HG02970 (cell line): ENCODE data around the gene HNRNPUL1.
A peak's percentile ranks its signal among the peaks of the same experiment; 100 is the strongest.

ENCODE experiments used
- ATAC-seq: cut with Tn5 transposase; IDR thresholded peaks from one replicate; pipeline ENCODE4 v1.9.1; 2021; ENCODE audit warnings: mild to moderate bottlenecking, moderate library complexity, moderate number of reproducible peaks; ENCODE audit not compliant: unreplicated experiment, low FRiP score

The HNRNPUL1 gene

DNA sequence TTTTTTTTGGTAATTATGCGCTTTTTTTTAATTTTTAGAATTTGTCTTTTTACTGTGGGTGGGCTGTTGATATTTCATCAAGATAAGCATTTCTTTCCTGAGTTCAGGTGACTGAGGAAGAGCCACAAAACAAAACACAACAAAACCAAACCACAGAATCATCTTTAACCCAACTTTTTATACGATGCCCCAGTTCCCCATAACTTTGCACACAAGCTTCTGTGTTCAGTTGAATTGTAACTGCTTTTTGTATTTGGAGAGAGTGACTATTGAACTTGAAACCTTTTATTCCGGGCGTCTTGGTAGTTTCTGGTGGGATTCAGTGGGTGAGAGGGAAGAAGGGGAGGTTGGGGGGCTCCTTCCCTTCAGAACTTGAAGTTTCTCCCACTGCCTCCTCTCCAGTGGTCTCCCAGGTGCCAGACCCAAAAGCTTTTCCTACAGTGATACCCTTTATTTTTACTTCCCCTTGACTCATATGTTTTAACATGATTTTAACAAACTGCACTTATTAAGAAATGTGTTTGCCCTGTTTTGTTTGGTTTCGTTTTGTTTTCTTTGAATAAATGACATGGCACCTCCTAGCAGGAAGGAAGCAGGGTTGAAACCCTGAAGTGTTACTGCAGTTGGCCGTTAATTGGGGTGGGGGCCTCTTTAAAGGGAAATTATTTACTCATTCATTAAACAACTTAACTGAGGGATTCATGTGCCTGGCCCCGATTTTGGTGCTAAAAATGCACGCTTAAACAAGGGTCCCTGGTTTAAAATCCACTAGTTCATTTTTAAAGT lies 43.1 kb downstream of the HNRNPUL1 start:
- ATAC-seq = no peak

DNA sequence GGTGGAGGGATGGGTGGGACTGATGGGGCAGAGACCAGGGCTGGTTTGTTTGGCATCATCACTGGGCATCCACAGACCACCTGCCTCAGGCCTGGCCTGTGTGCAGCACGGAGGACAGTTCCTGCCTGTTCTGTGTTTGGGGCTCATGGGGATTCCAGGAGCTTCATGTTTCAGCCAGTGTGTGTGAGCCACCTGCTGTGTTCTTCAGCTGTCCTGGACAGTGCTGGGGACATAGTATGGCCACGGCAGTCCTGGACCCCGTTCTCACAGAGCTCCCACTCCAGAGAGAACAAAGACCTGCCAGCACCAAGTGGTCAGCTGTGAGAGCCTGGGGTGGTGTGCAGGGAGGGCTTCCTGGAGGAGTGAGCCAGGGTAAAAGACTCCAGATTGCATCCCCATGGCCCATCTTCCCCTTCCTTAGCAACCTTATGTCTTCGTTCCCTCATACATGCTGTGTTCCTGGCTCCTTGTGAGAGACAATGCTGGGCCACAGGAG lies 43.8 kb downstream of the HNRNPUL1 start:
- no peak for ATAC-seq

DNA sequence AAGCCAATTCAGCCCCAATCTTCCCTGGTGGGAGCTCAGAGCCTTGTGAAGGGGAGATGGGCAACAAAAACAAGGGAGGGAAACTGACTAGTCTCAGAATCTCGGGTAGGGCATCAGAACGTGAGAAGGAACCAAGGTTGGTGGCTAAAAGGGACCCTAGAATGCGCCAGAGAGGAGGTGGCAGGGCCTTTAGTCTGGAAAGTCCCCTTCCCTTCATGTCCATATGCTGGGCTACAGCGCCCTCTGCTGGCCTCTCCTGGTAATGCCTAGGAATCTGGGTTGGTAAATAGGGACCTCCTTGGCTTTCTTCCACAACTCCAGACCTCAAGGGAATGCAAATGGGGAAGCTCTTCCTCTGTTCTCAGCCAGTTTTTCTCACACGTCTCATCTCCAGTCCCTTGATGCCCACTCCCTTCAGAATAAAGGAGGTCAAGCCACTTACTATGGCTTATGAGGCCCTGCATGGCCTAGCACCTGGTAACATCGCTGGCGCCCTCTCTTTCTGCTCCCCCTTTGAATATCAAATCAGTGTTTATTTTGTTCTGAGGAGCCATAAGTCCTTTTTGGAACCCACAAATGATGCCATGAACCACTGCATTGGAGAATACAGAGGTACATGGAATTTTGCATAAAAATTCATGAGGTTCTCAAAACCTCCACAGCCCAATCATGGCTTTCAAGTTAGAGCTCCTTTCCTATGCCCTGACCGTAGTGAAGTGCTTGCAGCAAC lies 44.4 kb downstream of the HNRNPUL1 start:
- ATAC-seq = no peak

DNA sequence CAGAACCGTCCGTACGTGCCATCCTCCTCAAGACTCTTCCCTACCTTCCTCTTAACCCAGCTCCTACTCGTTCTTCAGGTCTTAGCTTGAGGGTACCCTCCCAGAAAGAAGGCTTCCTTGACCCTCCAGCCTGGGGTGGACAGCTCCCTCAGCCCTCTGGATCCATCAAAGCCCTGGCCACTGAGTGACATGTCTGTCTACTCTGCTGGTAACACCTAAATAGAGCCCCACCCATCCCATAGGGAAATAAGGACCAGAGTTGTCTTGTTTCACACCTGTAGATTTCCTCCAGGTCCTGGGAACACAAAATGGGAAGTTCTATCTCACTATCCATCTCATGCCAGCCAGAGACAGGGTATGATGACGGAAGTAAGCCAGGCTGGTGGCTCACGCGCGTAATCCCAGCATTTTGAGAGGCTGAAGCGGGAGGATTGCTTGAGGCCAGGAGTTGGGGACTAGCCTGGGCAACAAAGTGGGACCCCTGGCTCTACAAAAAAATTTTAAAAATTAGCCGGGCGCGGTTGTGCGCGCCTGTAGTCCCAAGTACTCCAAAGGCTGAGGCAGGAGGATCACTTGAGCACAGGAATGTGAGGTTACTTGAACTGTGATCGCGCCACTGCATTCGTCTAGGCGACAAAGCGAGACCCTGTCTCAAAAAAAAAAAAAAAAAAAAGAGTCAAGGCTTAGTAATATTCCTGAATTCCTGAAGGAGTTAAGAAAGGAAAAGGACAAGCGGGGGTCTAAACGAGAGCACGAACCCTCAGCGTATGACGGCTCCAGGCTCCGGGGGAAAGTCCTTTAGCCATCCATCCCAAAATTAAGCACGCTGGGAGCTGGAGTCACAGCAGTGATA lies 45.2 kb downstream of the HNRNPUL1 start:
- peak; percentile 11 for ATAC-seq

DNA sequence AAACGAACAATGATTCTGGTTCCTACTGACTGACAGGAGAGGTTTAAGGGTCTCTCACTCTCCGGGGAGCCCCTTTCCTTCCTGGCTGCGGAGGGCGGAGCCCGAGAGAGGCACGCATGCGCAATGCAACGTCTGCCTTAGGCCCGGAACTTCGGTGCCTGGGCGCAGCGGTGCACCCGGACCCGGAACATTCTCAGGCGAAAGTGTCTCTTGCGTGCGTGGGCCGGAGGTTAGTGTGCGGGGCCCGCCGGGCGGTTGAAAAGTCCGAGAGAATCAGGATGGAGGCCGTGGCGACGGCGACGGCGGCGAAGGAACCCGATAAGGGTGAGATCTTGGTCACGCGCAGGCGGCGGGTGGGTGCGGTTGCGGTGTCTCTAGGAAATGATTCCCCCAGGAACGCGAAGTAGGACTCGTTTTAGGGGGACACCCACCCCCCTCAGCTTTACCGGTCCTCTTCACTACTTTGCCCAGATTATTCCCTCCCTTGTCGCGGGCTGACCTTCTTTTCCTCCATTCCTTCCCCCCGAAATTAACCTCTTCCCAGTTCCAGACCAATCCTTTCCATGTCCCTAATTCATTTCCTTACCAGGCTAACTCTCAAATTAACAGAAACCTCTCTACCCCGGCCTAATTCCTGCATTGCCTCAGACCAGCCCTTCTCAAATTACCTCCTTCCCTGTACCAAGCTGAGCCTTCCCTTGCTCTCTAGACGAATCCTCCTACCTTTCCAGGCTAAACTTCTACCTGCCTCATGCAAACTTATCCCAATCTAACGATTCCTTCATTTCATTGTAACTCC lies 46.1 kb downstream of the HNRNPUL1 start, which contains the start of gene CCDC97:
Gene CCDC97, plus strand, starts transcription at position 140 of the 799 bp plus-strand sequence. Its CDS starts 139 bp downstream, at position 279.
- ATAC-seq = peak; percentile 79

DNA sequence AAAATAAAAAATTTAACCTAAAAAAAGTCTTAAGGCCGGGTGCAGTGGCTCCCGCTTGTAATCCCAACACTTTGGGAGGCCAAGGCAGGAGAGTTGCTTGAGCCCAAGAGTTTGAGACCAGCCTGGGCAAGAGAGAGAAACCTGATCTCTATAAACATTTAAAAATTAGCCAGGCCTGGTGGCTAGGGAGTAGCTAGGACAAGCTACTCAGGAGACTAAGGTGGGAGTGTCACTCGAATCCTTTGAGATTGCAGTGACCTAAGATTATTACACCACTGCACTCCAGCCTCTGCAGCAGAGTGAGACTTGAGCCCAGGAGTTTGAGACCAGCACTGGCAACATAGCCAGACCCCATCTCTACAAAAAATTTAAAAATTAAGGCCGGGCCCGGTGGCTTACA lies 46.9 kb downstream of the HNRNPUL1 start:
- ATAC-seq = no peak

DNA sequence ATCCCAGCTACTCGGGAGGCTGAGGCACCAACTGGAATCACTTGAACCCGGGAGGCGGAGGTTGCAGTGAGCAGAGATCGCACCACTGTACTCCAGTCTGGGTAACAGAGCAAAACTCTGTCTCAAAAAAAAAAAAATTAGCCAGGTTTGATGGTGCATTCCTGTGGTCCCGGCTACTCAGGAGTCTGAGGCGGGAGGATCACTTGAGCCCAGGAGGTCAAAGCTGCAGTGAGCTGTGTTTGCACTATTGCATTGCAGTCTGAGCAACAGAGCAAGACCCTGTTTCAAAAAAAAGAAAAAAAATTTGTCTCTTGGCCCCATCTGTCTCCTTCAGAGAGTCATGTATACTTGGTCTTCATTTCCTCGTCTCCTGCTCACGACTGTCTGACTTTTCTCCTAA lies 47.4 kb downstream of the HNRNPUL1 start:
- ATAC-seq = no peak

DNA sequence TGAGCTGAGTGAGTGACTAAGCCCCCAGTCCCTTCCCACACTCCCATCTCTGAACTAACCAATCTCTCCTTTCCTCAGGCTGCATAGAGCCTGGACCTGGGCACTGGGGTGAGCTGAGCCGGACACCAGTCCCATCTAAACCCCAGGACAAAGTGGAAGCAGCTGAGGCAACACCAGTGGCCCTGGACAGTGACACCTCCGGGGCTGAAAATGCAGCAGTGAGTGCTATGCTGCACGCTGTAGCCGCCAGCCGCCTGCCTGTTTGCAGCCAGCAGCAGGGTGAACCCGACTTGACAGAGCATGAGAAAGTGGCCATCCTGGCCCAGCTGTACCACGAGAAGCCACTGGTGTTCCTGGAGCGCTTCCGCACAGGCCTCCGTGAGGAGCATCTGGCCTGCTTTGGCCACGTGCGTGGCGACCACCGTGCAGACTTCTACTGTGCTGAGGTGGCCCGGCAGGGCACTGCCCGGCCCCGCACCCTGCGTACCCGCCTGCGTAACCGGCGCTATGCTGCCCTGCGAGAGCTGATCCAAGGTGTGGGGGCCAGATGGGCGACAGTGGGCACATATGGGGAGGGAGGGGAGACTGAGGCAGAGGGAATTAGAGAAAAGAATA lies 52.2 kb downstream of the HNRNPUL1 start:
- ATAC-seq = no peak

DNA sequence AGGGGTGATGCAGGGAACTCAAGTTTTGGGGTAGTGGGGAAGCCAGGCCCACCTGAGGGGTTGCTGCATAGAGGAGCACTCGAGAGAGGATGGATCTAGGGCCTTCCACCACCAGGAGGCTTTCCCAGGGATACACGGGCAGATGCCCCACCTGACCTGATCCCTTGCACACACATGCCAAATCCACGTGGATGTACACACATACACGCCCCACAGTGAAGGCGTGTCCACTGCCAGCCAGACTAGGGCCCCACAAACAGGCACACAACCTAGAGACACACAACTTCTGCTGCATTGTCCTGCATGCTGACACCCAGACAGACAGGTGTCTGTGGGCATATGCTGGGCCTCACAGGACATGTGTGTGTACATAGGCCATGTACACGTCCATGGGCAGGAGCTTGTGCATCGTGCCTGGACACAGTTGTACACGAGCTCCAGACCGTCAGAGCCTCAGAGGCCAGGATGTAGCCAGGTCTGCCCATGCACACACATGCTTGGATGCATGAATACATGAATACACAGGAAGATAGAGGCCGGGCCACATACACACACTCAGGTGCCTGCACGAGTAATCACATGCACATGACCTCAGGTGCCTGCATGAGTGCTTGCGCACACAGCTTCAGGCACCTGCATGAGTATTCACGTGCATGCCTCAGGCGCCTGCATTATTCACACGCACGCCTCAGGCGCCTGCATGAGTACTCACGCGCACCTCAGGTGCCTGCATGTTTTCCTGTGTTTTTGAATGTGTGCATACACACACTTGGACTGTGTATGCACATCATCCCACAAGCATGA lies 54.7 kb downstream of the HNRNPUL1 start:
- ATAC-seq = no peak

DNA sequence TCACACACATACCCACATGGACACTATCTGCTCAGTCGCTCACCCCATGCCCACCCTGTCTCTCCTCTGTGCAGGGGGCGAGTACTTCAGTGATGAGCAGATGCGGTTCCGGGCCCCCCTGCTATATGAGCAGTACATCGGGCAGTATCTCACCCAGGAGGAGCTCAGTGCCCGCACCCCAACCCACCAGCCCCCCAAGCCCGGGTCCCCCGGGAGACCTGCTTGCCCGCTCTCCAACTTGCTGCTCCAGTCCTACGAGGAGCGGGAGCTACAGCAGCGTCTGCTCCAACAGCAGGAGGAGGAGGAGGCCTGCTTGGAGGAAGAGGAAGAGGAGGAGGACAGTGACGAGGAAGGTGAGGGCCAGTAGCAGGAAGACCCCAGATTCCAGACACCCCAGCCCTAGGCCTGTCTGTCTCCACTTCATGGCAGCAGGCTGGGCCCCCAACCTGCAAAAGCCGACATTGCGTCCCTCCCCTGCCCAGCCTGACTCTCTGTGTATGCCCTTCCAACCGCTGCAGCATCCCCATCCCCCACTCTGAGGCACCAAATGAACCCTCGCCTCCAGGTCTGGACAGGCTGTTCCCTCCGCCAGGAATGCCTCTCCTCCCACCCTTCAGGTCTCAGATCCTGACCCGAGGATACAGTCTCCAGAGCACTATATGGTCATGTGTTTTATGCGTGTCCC lies 55.5 kb downstream of the HNRNPUL1 start:
- no peak for ATAC-seq

DNA sequence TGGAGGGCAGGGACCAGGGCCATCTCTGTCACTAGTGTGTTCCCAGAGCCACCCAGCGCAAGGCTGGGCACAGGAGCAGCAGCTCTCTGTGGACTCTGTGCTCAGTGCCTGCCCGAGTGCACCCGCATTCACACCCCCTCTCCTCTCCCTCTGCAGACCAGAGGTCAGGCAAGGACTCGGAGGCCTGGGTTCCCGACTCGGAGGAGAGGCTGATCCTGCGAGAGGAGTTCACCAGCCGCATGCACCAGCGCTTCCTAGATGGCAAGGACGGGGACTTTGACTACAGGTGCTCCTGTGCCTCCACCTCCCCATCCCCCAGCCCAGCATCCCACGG lies 56.0 kb downstream of the HNRNPUL1 start:
- ATAC-seq = no peak

DNA sequence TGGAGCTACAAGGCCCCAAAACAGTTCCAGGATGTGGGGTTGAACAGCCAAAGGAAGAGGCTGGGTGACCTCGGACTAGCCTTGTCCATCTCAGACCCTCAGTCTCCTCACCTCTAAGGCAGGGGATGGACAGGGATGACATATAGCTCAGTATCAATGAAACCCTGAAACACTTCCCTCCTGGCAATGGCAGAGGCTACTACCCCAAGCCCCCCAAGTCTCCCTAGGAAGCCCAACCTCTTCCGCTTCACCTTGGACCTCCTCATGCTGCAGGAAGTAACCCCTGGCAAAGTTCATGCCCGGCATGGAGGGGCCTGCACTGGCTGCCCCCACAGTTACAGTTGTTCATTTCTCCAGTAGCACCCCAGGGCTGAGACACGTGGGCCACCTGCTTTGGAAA lies 56.4 kb downstream of the HNRNPUL1 start:
- no peak for ATAC-seq

DNA sequence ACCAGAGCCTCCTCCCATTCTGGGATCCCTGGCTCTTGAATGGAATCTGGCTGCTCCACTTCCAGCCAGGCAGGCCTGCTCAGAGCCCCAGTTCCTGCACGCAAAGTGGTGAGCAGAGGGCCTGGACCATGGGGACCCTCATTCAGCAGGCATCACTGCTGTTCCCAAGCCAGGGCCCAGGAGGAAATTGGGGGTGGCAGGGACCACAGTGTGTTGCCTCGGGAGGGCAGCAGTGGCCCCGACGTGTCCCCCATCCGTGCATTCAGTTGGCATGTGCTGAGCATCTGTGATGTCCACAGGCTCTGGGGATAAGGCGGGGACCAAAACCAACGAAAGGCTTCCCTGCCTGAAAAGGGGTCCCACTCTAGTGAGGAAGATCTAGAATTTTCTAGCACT lies 57.0 kb downstream of the HNRNPUL1 start:
- no peak for ATAC-seq

DNA sequence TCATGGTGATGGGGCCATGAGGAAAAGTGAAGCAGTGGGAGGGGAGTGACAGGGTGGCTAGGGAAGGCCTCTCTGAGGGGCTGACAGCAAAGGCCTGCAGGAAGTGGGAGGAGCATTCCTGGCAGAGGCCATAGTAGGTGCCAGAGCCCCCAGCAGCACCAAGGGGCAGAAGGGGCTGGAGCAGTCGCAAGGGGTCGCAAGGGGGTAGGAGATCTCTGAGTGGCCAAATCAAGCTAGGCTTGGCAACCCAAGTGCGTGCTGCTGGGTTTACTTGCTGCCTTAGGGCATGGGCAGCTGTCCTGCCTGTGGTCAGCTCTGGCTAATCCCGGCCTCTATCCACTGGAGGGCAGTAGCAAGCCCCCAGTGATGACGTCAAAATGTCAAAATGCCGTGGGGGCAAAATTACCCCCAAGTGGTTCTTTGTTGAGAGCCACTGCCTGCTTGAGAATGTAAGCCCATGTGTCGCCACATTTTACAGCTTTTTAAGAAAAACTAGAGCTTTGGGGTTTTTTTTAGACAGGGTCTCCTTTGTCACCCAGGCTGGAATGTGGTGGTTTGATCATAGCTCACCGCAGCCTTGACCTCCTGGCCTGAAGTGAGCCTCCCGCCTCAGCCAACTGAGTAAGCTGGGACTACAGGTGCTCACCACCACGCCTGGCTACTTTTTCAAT lies 57.6 kb downstream of the HNRNPUL1 start:
- no peak for ATAC-seq

DNA sequence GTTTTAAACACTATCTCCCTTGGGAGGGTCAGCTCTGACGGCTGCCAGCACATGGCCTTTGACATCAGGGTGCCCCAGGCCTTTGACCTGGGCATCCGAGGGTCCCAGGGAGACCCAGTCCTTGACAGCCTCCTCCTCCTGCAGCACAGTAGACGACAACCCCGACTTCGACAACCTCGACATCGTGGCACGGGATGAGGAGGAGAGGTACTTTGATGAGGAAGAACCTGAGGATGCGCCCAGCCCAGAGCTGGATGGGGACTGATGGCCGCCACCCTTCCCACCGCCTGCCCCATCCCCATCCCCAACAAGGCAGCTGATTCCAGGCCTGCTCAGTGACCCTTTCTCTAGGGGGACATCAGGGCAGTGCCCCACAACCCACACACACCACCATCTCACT lies 58.3 kb downstream of the HNRNPUL1 start:
- ATAC-seq = no peak

DNA sequence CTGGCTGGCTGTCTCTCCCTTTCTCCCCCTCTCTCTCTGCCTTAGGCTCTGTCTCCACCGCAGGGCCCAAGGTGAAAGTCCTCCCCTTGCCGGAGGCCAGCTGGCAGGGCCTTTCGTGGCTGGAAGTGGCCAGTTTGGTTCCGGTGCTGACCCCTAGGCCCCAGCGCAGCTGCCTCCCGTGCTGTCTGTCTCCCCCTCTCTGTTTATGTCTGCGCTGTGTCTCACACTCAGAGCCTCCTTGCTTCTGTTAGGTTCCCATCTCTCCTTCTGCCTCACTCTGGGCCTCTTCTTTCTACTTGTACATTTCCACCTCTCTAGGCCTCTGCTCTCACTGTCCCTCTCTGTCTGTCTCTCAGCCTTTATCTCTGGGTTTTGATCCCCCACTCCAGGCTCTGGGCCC lies 58.9 kb downstream of the HNRNPUL1 start:
- no peak for ATAC-seq

DNA sequence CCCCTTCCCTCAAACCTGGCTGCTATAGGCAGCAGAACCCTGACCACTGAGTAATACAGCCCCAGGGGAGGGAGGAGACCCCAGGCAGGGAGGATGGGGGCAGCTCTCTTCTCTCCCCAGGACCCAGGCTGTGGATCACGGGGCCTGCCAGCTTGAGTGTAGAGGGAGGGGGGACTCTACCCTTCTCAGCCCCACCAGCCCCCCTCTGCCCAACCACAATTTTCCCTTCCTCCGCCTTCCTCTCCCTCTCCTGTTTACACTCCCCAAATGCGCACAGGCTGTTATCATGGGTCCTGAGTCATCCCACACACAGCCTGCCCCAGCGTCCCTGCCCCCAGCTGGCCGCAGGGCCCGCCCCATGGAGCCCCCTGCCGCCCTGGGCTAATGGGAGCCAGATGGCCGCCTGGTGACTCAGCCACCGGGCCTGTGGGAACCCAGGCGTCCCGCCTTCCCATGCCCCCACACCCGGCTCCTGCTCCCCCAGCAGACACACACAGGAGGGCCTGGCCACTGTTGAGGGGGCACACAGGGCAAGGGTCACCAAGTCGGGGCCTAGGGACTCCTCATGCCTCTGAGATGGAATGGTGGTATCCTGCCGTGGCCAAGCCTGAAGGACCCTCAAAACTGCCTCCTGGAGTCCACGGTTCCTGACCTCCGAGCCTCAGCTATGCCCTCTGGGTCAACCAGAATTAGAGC lies 59.4 kb downstream of the HNRNPUL1 start:
- no peak for ATAC-seq
